Endothelial cell of umbilical vein (primary cell): ENCODE results near the gene FRYL. TPM values are rescaled to one million over a fixed set of nuclear protein-coding genes. Genes with fewer than 3 reads are reported as not detected.
"Not testable (repeated sequence)": the region's sequence is repeated elsewhere in the genome, so short reads cannot be mapped to it uniquely, and the experiment has no call there.

Experiments used
- BruUV-seq: library from RNA; stranded (reverse); fragments of 400-500 nt; replicated peaks from 2 replicates; lab custom pipeline; 2021; lab: Mats Ljungman, UMichigan
- CTCF ChIA-PET: fragments of 300-600, 350-600 bp; sonication (Branson Sonifier 250); formaldehyde crosslinking; loops from one replicate; lab custom pipeline; 2021; ENCODE audit warnings: antibody characterized with exemption, inconsistent platforms; lab: Charles Lee
- POLR2A ChIA-PET: fragments of 300-600, 350-600 bp; sonication (Branson Sonifier 250); formaldehyde crosslinking; loops from one replicate; lab custom pipeline; 2021; ENCODE audit warnings: antibody characterized with exemption, inconsistent platforms; lab: Charles Lee
- DNase-seq: peaks from one replicate; pipeline ENCODE4 v3.0.0-alpha.2; 2011; ENCODE audit warnings: low read depth, low spot score
- FAIRE-seq: peaks from 2 replicates; lab custom pipeline; 2011; peaks lifted over from hg19 to GRCh38; lab: Jason Lieb, UNC
- H2AFZ ChIP-seq: 2 replicates; pipeline ENCODE4 v1.6.0; 2012; ENCODE audit warnings: low read depth, low read length, control low read depth, inconsistent platforms
- H3K27ac ChIP-seq: 2 replicates; pipeline ENCODE4 v1.5.1; 2011; ENCODE audit warnings: low read depth, mild to moderate bottlenecking, control low read depth, low read length, moderate library complexity; ENCODE audit not compliant: insufficient read depth
- H3K27me3 ChIP-seq, 2 experiments: 2 replicates each; pipeline versions ENCODE4 v1.6.0 to v1.6.1; 2011; ENCODE audit warnings: low read length in 2 of 2, mixed read lengths in 1 of 2; ENCODE audit not compliant: control insufficient read depth in 2 of 2, insufficient read depth in 2 of 2
- H3K36me3 ChIP-seq, 2 experiments: 2 replicates in 1 of 2; 3 replicates in 1 of 2; pipeline ENCODE4 v1.5.1; 2011; ENCODE audit warnings: low read length in 2 of 2, mild to moderate bottlenecking in 1 of 2, moderate library complexity in 1 of 2; ENCODE audit not compliant: control insufficient read depth in 2 of 2, insufficient read depth in 2 of 2; ENCODE audit errors: extremely low read depth in 1 of 2
- H3K4me1 ChIP-seq: 3 replicates; pipeline ENCODE4 v1.5.1; 2011; ENCODE audit warnings: mild to moderate bottlenecking, low read length; ENCODE audit not compliant: control insufficient read depth, insufficient read depth; ENCODE audit errors: extremely low read depth
- H3K4me2 ChIP-seq: 2 replicates; pipeline ENCODE4 v1.6.1; 2011; ENCODE audit warnings: low read length, control low read depth, mixed read lengths; ENCODE audit not compliant: insufficient read depth
- H3K4me3 ChIP-seq, 3 experiments: fragments of 200-600 bp in 1 of 3; sonication (generic), shearing (Covaris generic) in 1 of 3; replicated peaks in 1 of 3; 2 replicates each; pipeline ENCODE4 v1.5.1; 2011 to 2016; ENCODE audit warnings: control low read depth in 3 of 3, low read length in 3 of 3, mild to moderate bottlenecking in 2 of 3, inconsistent platforms in 1 of 3, low read depth in 1 of 3, moderate library complexity in 1 of 3; ENCODE audit not compliant: insufficient read depth in 1 of 3
- H3K79me2 ChIP-seq: 2 replicates; pipeline ENCODE4 v1.6.0; 2012; ENCODE audit warnings: low read length, inconsistent platforms; ENCODE audit not compliant: control insufficient read depth, insufficient read depth
- H3K9ac ChIP-seq: replicated peaks from 2 replicates; pipeline ENCODE3; 2011; ENCODE audit warnings: low read length, control low read depth; ENCODE audit not compliant: insufficient read depth; ENCODE audit errors: extremely low read depth
- H3K9me1 ChIP-seq: replicated peaks from 3 replicates; pipeline ENCODE4 v1.6.0; 2011; ENCODE audit warnings: mild to moderate bottlenecking, low read length; ENCODE audit not compliant: control insufficient read depth, insufficient read depth; ENCODE audit errors: extremely low read depth
- H3K9me3 ChIP-seq: replicated peaks from 2 replicates; pipeline ENCODE4 v1.5.1; 2012; ENCODE audit warnings: low read length, inconsistent platforms; ENCODE audit not compliant: control insufficient read depth, insufficient read depth
- H4K20me1 ChIP-seq: replicated peaks from 2 replicates; pipeline ENCODE3; 2011; ENCODE audit warnings: mild to moderate bottlenecking, low read length; ENCODE audit not compliant: control insufficient read depth, insufficient read depth; ENCODE audit errors: extremely low read depth
- EZH2 ChIP-seq: IDR thresholded peaks from 2 replicates; pipeline ENCODE4 v1.6.1; 2012; ENCODE audit warnings: borderline replicate concordance, low read depth, mild to moderate bottlenecking, moderate library complexity, low read length, inconsistent platforms; ENCODE audit not compliant: severe bottlenecking
- FOS ChIP-seq: IDR thresholded peaks from 2 replicates; pipeline ENCODE4 v1.6.1; 2011; ENCODE audit warnings: mild to moderate bottlenecking, low read length, moderate library complexity, borderline replicate concordance; ENCODE audit not compliant: insufficient read depth
- GATA2 ChIP-seq: IDR thresholded peaks from 2 replicates; pipeline ENCODE4 v1.7.0; 2011; ENCODE audit warnings: low read depth, mild to moderate bottlenecking, moderate library complexity, mixed read lengths, low read length; ENCODE audit not compliant: insufficient read length, insufficient read depth
- JUN ChIP-seq: IDR thresholded peaks from 2 replicates; pipeline ENCODE4 v1.6.1; 2011; ENCODE audit warnings: borderline replicate concordance, low read depth; ENCODE audit not compliant: insufficient read length, insufficient read depth
- MYC ChIP-seq: IDR thresholded peaks from one replicate; pipeline ENCODE4 v1.6.1; 2011; ENCODE audit warnings: mild to moderate bottlenecking, low read depth, low read length
- dilution Hi-C: fragments of 300-500 bp; cut with MboI; formaldehyde crosslinking; loops from one replicate; pipeline ENCODE4 v1.15.0; 2019; ENCODE audit warnings: low sequenced_read_pairs; ENCODE audit not compliant: extremely low pct_ligation_motif_present
- intact Hi-C: fragments of 100-400 bp; cut with micrococcal nuclease; formaldehyde crosslinking; loops from one replicate; pipeline ENCODE4 v1.10.0; 2022
- polyA plus RNA-seq, 4 experiments: library from polyadenylated mRNA; depleted of rRNA in 3 of 4; stranded (reverse) in 3 of 4; unstranded in 1 of 4; fragments of >200 nt; gene quantifications; 2 replicates each; pipeline versions ENCODE4 v1.2.1 to v1.2.3, GENCODE V29; 2011 to 2012; ENCODE audit warnings: missing spikeins in 1 of 4
- total RNA-seq: library from RNA; stranded (reverse); gene quantifications from 2 replicates; pipeline ENCODE4 v1.2.3, GENCODE V29; 2021

FRYL gene
- total and polyA plus RNA-seq, 2 donors (not counting 3 experiments of a cell fraction or from before 2014, with no cell fraction given): 17.0 to 84.9 TPM

GRCh38 chr4:48746608-48747362, 33.3 kb downstream of the FRYL start:
- FAIRE-seq (no peak), DNase-seq (no peak)
- Histone ChIP-seq H3K9ac (no peak overlapping the region), H3K4me3 (no peak overlapping the region), H4K20me1 (peaks cover 12% of the 10 kb centered on the region), H3K27ac (no peak overlapping the region), H3K9me3 (no peaks in the 10 kb centered on the region), H2AFZ (no peak overlapping the region), H3K4me1 (peaks cover 16% of the 10 kb centered on the region), H3K9me1 (no peaks in the 10 kb centered on the region), H3K27me3 (no peaks in the 10 kb centered on the region), H3K36me3 (no peaks in the 10 kb centered on the region), H3K79me2 (peaks cover 88% of the 10 kb centered on the region), H3K4me2 (no peak overlapping the region)
- POLR2A ChIA-PET: no interaction called here
- dilution Hi-C loops (no loop called here), intact Hi-C loops (no loop called here)
- CTCF ChIA-PET: no interaction called here
- BruUV-seq: no TSS peak
- TF ChIP-seq FOS (no peak), JUN (no peak), EZH2 (no peak), MYC (no peak), GATA2 (no peak)

GRCh38 chr4:48745223-48745622, 34.9 kb downstream of the FRYL start:
- POLR2A ChIA-PET, BruUV-seq, H3K4me2 ChIP-seq, H3K9me3 ChIP-seq, FAIRE-seq, H3K27me3 ChIP-seq, H3K9ac ChIP-seq, CTCF ChIA-PET, H3K27ac ChIP-seq, H2AFZ ChIP-seq, H3K4me3 ChIP-seq, DNase-seq, H3K9me1 ChIP-seq, intact Hi-C loops, dilution Hi-C loops, H3K36me3 ChIP-seq, H3K4me1 ChIP-seq: not testable (repeated sequence)
- Histone ChIP-seq H3K79me2 (peaks cover 89% of the 10 kb centered on the region), H4K20me1 (peaks cover 14% of the 10 kb centered on the region)
